Stimulated activated CD8-positive, alpha-beta memory T cell treated with anti-CD3 and anti-CD28 coated beads, Interleukin-4, amount 100 ng/mL, for 48 hours (primary cell): ENCODE measurements around the gene RPTOR.
A peak's percentile ranks its signal among the peaks of the same experiment; 100 is the strongest.
"Not testable (repeated sequence)": the region's sequence is repeated elsewhere in the genome, so short reads cannot be mapped to it uniquely, and the experiment has no call there.

ENCODE experiments used
- DNase-seq: peaks from one replicate; pipeline ENCODE4 v3.0.0-alpha.2; 2020

The RPTOR gene

DNA sequence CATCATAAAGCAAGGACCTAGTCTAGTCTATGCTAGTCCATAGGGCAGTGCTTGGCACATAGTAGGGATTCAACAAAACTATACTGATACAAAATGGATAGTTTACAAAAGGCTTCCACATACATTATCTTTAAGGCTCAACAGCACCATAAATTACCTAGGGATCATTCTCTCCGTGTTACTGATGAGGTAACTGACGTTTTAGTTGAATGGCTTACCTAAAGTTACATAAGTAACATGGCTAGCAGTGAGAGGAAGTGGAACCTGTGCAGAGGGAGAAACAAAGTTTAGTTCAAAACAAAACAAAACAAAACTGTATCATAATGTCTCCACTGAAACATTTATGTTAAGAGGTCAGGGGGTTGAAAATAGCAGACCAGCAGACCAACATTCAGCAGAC, 7.9 kb downstream of the RPTOR start:
- DNase-seq: no peak

GRCh38 chr17:80555266-80555665, 10.6 kb downstream of the RPTOR start:
- no peak for DNase-seq

- peak; percentile 56 for DNase-seq
These were observed 13.4 kb downstream of the RPTOR start for GRCh38 chr17:80558046-80558445.

DNA sequence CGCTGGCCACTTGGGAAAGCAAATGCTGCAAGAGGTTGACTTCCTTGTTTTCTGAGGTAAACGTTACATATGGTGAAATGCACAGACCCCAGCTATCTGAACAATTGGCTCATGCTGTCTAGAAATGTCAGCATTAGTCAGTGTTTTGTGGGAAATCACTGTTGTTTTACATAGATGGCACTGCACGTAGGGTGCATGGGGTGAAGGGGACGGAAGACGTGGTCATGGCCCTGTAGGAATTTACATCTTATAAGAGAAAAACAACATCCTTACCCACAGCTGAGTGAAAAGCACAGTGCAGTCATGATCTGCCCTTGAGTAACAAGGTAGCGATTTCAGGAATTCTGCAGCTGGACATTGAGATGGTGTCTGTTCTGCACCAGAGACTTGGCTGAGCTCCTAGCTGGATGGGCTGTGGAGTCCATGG, 15.2 kb downstream of the RPTOR start:
- no peak for DNase-seq

DNA sequence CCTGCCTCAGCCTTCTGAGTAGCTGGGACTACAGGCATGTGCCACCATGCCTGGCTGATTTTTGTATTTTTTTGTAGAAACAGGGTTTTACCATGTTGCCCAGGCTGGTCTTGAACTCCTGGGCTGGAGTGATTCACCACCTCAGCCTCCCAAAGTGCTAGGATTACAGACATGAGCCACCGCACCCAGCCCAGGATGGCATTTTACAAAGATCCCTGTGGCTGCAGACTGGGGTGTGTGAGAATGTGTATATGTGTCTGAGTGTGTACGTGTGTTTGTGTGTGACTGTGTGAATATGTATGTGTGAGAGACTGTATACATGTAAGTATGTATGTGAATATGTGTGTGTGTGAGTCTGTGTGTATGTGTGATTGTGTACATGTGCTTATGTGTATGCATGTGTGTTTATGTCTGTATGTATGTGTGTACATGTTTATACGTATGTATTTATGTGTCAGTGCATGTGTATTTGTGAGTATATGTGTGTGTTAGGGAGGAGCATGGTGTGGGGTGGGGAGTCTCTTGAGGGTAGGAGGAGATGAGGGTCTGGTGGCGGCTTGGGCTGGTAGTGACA, 17.0 kb downstream of the RPTOR start:
- no peak for DNase-seq

DNA sequence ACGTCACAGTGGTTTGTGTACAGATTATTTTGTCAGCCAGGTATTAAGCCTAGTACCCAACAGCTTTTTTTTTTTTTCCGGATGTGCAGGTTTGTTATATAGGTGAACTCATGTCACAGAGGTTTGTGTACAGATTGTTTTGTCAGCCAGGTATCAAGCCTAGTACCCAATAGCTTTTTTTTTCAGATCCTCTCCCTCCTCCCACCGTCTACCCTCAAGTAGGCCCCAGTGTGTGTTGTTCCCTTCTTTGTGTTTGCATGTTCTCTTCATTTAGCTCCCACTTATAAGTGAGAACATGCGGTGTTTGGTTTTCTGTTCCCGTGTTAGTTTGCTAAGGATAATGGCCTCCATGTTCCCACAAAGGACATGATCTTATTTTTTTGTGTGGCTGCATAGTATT, 19.9 kb downstream of the RPTOR start:
- no peak for DNase-seq

GRCh38 chr17:80565343-80566053, 20.9 kb downstream of the RPTOR start:
- no peak for DNase-seq

DNA sequence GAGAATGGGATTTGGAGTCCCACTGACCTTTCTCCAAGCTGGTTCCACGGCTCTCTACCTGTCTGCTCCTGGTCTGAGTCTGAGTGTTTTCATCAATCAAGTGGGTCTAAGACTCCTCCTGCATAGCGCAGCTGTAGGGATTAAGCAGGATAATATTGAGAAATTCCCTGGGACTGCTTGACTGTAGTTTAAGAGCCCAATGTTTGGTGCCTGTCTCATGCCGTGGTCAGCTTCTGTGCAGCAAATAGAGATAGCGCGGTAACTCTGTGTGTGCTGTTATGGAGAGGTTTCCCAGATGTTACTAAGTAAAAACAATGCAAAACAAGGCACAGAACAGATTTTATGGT, 21.4 kb downstream of the RPTOR start:
- no peak for DNase-seq

- no peak for DNase-seq
These were observed 23.6 kb downstream of the RPTOR start for GRCh38 chr17:80568246-80568645.

GRCh38 chr17:80569924-80570323, 25.3 kb downstream of the RPTOR start:
- DNase-seq: no peak

- DNase-seq: no peak
These were observed 29.1 kb downstream of the RPTOR start for GRCh38 chr17:80573701-80574100.

GRCh38 chr17:80574496-80574895, 29.9 kb downstream of the RPTOR start:
- DNase-seq: no peak

DNA sequence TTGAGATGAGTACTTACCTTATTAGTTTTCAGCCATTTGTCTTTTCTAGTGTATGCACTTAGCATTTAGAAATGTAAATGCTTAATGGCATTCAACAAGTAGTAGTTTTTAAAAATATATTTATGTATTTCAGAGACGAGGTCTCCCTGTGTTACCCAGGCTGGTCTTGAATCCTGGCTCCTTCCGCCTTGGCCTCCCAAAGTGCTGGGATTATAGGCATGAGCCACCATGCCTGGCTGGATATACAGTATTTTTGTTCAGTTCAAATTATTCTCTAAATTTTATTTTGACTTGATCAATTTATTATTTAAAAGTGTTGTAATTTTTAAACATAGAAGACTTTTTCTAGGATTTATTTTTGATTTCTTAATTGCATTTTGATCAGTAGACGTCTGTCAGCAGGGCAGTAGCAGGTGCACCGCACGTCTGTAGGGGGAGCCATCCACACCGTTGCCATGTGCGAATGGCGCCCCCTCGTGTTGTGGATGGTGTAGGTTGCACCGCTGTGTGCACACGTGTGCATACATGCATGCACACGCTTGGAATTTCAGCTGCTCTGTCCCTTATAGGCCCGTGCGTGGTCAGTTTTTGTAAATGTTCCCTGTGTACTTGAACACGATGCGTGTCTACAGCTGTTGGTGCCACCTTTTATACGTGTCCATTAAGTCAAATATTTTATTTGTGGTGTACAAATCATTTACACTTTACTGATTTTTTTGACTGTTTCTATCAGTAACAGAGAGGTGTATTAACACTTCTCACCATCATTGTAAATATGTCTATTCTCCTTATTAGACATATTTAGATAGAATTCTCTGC, 30.6 kb downstream of the RPTOR start:
- DNase-seq: peak; percentile 97

GRCh38 chr17:80577876-80578570, 33.4 kb downstream of the RPTOR start:
- DNase-seq: no peak

DNA sequence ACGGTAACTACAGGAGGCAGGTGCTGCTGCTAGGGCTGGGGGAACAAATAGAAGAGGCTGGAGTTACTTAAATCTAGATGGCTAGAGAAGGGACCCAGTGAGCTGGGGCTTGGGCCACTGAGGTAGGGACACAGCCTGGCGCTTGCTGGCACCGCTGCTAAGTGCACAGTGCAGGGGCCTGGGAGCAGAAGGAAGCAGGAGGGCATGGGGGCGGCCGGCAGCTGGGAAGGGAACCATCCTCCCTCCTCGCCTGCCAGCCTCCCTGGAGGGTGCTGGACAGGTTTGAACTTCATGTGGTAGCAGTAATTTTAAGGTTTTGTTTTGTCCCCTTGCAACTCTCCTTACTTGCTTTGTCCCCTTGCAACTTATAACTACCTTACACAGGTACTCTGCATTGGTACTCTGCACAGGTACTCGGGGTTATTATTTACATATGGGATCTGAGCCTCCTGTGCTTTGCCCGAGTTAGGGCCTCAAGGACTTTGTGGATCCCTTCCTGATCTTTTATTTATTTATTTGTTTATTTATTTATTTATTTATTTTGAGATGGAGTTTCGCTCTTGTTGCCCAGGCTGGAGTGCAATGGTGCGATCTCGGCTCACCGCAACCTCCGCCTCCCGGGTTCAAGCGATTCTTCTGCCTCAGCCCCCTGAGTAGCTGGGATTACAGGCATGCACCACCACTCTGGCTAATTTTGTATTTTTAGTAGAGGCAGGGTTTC, 34.2 kb downstream of the RPTOR start:
- not testable (repeated sequence) for DNase-seq

- no peak for DNase-seq
These were observed 37.5 kb downstream of the RPTOR start for GRCh38 chr17:80582165-80582564.

GRCh38 chr17:80584176-80584905, 39.7 kb downstream of the RPTOR start:
- DNase-seq: no peak

- no peak for DNase-seq
These were observed 41.5 kb downstream of the RPTOR start for GRCh38 chr17:80585890-80586845.

- DNase-seq: no peak
These were observed 42.2 kb downstream of the RPTOR start for GRCh38 chr17:80586846-80587228.

DNA sequence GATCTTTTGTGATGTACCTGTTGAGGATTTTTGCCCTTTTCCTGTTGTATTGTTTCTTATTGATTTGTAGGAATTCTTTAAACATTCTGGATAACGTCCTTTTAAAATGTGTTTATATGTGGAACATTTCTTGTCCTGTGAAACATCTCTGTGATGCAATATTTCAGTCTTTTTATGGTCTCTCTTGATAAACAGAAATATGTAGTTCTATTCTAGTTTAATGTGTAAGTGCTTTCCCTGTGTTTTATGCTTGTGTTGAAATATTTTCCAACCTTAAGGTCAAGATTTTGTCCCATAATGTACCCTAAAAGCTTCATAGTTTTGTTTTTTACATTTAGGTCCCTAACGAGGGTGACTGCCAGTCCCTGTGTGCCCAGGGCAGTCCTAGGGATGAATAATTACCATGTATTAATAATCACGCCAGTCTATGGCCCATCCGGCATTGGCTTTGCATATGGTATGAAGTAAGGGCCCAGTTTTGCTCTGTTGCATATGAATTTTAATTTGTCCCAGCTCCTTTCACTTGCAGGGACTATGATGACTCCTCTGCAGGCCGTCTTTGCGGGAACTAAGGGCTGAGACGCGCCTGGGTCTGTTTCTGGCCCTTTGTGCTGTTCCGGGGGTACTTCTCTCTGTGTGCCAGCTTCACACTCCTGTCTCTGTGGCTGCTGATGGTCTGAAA, 44.2 kb downstream of the RPTOR start:
- no peak for DNase-seq
